ENCODE measurements around the gene PDCL2. TPM values are rescaled to one million over a fixed set of nuclear protein-coding genes. Genes with fewer than 3 reads are reported as not detected.

The PDCL2 gene
- total and polyA plus RNA-seq, 2 of the 8 experiments (the other 6 are each of a cell fraction or from before 2014, with no cell fraction given): not detected

Other genes with a start within 250 kb of the PDCL2 start
- gene SRD5A3, start 246.0 kb downstream of the PDCL2 start, total RNA-seq (2021; fragmentation: NEBNext Ultra II Directional; extraction: Animal tissue kit (Norgen Biotek cat#: 25700)): 19.4 and 19.6 TPM in 2 replicates
- 16.4 and 34.6 TPM in 2 replicates for gene SRD5A3, start 246.0 kb downstream of the PDCL2 start, polyA plus RNA-seq (2011; rRNA removed)
- 77.7 and 85.5 TPM in 2 replicates for gene TMEM165, start 196.3 kb downstream of the PDCL2 start, total RNA-seq (2021; fragmentation: NEBNext Ultra II Directional; extraction: Animal tissue kit (Norgen Biotek cat#: 25700))
- gene TMEM165, start 196.3 kb downstream of the PDCL2 start, polyA plus RNA-seq (2011; rRNA removed): 123 and 125 TPM in 2 replicates
- gene CLOCK, start 45.3 kb downstream of the PDCL2 start, total RNA-seq (2021; fragmentation: NEBNext Ultra II Directional; extraction: Animal tissue kit (Norgen Biotek cat#: 25700)): 21.6 and 24.2 TPM in 2 replicates
- gene CLOCK, start 45.3 kb downstream of the PDCL2 start, polyA plus RNA-seq (2011; rRNA removed): 4.5 and 7.7 TPM in 2 replicates
- 30.5 and 31.8 TPM in 2 replicates for gene NMU, start 44.1 kb upstream of the PDCL2 start, total RNA-seq (2021; fragmentation: NEBNext Ultra II Directional; extraction: Animal tissue kit (Norgen Biotek cat#: 25700))
- gene NMU, start 44.1 kb upstream of the PDCL2 start, polyA plus RNA-seq (2011; rRNA removed): 40.9 and 50.4 TPM in 2 replicates
- not detected in 2 replicates for gene EXOC1L, start 227.5 kb upstream of the PDCL2 start, total RNA-seq (2021; fragmentation: NEBNext Ultra II Directional; extraction: Animal tissue kit (Norgen Biotek cat#: 25700))
- gene EXOC1L, start 227.5 kb upstream of the PDCL2 start, polyA plus RNA-seq (2011; rRNA removed): 0.08 TPM in 1 of 2 replicates, not detected in the other

All from H1 (cell line).